Measurements from ENCODE around the gene CCR8.
"Not testable (repeated sequence)": the region's sequence is repeated elsewhere in the genome, so short reads cannot be mapped to it uniquely, and the experiment has no call there.

Gene CCR8

GRCh38 chr3:39349080-39349479 is 19.6 kb downstream of the CCR8 start:
- DNase-seq (ENCODE audit: low read depth) = no peak

- DNase-seq (ENCODE audit: low read depth) = no peak
These were observed 21.2 kb downstream of the CCR8 start for GRCh38 chr3:39350714-39351113.

GRCh38 chr3:39351134-39351533 is 21.6 kb downstream of the CCR8 start:
- not testable (repeated sequence) for DNase-seq (ENCODE audit: low read depth)

- not testable (repeated sequence) for DNase-seq (ENCODE audit: low read depth)
These were observed 23.8 kb downstream of the CCR8 start for GRCh38 chr3:39353168-39353927.

- no peak for DNase-seq (ENCODE audit: low read depth)
These were observed 28.8 kb downstream of the CCR8 start for GRCh38 chr3:39358333-39358732.

- DNase-seq (ENCODE audit: low read depth) = no peak
These were observed 31.9 kb downstream of the CCR8 start for GRCh38 chr3:39361252-39361927.

GRCh38 chr3:39362192-39362591 is 32.7 kb downstream of the CCR8 start:
- DNase-seq (ENCODE audit: low read depth) = no peak

- no peak for DNase-seq (ENCODE audit: low read depth)
These were observed 33.3 kb downstream of the CCR8 start for GRCh38 chr3:39362812-39363211.

GRCh38 chr3:39370450-39370849 is 40.9 kb downstream of the CCR8 start:
- not testable (repeated sequence) for DNase-seq (ENCODE audit: low read depth)

GRCh38 chr3:39372833-39373232 is 43.3 kb downstream of the CCR8 start:
- DNase-seq (ENCODE audit: low read depth) = no peak

- no peak for DNase-seq (ENCODE audit: low read depth)
These were observed 47.6 kb downstream of the CCR8 start for GRCh38 chr3:39376959-39377634.

- no peak for DNase-seq (ENCODE audit: low read depth)
These were observed 48.6 kb downstream of the CCR8 start for GRCh38 chr3:39378088-39378487.

GRCh38 chr3:39378957-39379777 is 49.7 kb downstream of the CCR8 start:
- DNase-seq (ENCODE audit: low read depth) = no peak

- no peak for DNase-seq (ENCODE audit: low read depth)
These were observed 50.3 kb downstream of the CCR8 start for GRCh38 chr3:39379778-39380155.

GRCh38 chr3:39381432-39381831 is 51.9 kb downstream of the CCR8 start:
- DNase-seq (ENCODE audit: low read depth) = no peak

Data from GM04503 (cell line).